GM18519 (cell line): ENCODE data around the gene KIFAP3.
"Not testable (repeated sequence)": the region's sequence is repeated elsewhere in the genome, so short reads cannot be mapped to it uniquely, and the experiment has no call there.

Source experiments
- ATAC-seq: cut with Tn5 transposase; IDR thresholded peaks from one replicate; pipeline ENCODE4 v1.9.1; 2021; ENCODE audit warnings: mild to moderate bottlenecking, moderate library complexity; ENCODE audit not compliant: unreplicated experiment, low FRiP score

The KIFAP3 gene

DNA sequence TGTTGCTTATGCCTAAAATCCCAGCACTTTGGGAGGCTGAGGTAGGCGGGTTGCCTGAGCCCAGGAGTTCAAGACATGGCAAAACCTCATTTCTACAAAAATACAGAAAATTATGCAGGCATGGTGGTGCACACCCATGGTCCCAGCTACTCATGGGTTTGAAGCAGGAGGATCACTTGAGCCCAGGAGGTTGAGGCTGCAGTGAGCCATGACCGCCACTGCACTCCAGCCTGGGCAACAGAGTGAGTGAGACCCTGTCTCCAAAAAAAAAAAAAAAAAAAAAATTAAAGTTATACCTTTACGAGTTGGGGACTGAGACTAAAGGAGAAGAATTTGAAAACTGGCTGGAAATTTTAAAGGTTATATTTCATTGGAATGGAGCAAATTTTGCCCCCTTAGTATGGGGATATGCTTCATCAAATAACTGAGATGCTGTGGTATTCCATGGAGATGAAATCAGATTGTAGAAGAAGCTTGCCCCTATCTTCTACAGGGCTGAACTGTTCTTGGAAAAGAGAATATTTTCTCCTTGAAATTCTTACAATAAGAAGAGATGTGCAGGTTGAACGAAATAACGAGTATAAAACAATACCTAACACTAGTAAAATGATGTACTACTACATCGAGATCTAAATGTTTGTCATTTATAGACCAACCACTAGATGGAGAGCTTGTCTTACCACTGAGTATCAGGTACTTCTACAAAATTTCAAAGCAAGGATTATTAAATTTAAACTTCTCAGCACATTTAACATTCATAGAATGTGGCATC, 145.9 kb downstream of the KIFAP3 start:
- peak; percentile 48 for ATAC-seq

DNA sequence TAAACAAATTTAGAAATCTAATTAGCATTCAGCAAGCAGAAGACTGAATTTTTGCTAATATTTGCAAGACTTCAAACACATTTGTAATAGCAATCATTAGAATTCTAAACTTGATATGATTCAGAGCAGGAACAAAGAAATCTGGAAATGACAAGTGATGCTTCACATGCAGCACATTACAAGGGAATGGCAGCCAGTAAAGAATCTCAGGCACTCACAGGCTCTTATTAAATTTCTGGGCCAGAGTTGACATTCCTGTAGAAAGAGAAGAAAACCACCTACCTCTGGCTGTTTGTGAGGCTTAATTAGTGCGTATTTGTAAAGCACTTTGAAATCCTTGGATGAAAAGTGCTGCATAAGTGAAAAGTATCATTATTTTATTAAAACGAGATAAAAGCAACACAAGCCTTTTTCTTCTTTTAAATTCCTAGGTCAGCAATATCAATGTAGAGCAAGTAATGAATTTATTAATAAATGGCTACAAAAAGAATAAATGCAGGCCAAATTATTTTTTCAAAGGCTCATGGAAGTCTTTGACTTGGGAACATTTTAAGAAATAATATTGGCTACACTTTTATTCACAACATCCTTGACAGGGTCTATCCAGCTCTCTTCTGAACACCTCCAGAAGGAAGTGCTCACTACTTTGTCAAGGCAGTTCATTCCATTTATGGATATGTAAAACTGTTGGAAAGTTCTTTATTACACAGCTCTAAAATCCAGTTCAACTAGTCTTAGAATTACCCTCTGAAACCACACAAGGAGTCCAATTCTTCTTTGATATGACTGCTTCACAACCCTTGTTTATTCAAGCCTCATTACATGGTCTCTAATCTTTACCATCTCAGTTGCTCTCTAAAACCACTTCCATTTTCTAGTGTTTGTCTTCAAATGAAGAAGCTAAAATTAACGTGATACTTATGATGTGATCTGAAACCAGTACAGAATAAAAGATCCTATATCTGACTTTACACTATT, 148.7 kb downstream of the KIFAP3 start:
- ATAC-seq = peak; percentile 78

DNA sequence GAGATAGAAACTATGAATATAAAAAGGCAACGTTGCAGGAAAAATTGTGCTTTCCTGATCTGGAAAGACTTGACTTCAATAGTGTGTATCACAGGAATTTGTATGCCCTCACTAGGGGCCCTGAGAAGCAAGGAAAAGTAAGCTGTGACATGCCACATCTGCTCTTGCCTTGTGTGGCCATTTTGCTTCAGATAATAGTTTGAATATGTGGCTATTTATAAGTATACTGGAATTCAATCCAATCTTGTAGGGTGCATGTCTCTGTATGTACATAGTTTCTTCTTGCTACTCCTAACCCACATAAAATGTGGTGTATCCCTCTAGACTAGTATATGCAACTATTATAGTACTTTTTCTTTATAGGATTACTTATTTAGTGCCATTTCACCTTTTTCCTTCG, 149.7 kb downstream of the KIFAP3 start:
- no peak for ATAC-seq

DNA sequence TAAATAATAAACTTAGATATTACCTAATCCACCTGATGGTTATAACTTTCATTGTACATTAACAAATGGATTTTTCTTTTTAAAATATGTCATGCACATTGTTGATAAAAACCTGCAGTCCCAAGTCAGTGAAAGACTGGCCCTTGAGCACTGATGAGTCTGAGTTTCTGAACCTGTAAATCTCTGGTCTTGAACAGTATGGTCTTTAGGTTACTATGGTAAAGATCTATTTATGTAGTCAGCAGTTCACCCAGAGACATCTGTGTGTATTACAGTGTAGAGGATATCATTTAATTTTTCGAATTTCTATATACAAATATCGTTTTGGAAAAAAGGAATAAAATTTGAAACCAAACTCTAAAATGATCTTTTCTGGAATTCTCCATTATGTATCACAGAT, 150.4 kb downstream of the KIFAP3 start:
- no peak for ATAC-seq

DNA sequence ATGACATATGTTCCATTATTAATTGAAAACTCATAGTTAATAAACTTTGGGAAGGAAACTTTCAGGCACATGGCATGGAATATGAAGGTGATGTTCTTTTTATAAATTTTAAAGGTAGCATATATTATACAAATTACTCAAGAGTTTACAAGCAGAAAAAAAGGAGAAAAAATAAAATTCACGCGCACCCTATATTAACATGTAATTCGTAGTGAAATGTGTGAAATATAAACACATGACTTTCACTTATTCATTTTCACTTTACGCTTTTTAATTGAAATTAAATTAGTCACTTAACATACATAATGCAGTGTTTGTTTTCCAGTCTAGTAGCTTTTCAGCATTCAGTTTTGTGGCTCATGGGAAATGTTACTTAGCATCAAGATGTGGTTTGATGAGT, 153.4 kb downstream of the KIFAP3 start:
- no peak for ATAC-seq

DNA sequence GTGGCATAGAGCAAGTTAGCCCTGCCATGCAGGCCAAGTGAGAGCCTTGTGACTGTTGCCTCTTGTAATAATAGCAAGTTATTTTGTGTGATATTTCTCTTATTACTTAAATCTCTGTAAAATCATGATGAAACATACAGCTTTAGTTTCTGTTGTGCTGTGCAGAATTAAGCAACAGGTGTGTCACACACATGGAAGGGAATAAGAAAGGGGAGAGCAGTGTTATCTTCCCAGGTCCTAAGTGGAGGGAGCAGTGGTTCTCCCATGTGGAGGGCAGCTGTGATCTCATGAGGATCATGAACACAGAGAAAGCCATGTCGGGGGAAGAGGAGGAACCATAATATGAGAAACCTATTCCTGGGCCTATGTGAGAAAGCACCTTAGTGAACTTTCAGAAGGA, 155.6 kb downstream of the KIFAP3 start:
- ATAC-seq = no peak

DNA sequence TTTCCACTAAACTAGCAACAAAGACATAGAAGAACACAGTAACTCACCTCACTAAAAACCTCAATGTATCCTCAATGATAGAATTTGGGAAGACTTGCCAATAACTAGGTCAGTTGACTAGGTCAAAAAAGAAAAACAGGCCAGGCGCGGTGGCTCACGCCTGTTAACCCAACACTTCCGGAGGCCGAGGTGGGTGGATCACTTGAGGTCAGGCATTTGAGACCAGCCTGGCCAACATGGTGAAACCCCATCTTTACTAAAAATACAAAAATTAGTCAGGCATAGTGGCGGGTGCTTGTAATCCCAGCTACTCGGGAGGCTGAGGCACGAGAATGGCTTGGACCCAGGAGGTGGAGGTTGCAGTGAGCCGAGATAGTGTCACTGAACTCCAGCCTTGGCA, 156.3 kb downstream of the KIFAP3 start:
- not testable (repeated sequence) for ATAC-seq

DNA sequence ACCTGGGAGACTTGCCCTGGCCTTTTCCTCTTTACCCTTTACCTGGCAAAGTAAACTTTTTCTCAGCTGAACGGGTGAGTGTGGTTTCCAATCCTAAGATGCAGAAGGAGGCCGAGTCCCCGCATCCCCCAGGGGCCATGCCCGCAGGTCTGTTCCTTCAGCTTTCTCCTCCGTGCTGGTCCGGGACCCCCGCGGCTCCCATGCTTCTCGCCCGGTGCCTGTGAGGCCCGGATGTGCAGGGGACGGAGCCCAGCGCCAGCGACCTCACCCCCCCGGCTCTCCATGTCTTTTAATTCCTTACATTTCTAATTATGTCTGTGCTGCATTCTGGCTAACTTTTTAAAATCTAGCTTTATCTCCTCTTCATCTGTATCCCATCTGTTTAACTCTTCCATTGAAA, 159.3 kb downstream of the KIFAP3 start:
- no peak for ATAC-seq

DNA sequence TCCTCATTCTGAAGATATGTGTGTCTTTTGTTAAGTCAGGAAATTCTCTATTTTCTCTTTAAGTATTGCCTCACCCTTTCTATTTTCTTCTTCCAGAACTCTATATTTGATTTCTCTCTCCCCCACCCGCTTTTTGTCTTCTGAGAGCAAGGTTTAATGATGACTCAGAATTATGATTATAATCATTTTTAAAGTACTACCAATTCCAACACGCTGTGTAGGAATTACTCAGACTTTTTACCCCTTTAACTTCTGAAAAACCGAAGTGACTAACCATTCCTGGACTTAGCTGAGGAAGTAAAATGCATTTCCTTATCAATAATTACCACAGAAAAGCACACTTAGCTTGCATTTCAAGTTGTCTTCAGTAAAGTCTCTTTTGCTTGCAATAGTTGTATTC, 160.0 kb downstream of the KIFAP3 start:
- ATAC-seq = no peak

DNA sequence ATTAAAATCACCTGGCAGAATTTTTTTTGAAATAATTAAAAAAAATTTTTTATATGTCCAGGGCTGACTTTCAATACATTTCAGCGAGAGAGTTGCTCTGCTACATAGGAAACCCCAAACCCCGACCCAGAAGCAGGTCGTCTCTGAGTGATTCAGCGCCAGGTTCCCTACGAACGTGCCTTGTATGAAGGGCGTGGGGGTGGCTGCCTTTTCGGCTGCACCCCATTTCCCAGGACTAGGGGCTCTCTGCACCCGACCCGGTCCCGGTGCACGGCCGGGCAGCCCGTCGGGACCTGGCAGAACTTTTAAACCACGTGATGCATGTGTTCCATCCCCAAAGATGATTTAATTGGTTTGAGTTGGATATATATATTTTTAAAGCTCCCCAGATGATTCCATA, 165.0 kb downstream of the KIFAP3 start:
- ATAC-seq = no peak

DNA sequence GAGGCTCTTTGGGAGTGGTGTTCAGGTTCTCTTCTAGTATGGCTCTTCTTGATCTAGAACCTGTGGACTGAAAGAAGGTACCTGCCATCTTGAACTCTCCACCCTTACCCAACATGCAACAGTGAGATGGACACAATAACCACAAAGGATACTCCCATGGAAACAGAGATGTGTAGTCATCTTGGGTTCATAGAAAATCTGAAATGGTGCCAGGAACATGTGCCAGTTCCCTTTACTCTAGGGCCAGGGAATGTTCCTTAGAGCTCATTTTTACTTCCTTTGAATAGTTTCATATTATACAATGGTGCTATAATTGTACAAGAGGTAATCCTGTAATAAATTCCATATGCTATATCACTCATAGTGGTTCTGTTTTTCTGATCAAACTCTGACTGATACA, 167.6 kb downstream of the KIFAP3 start:
- ATAC-seq = no peak

DNA sequence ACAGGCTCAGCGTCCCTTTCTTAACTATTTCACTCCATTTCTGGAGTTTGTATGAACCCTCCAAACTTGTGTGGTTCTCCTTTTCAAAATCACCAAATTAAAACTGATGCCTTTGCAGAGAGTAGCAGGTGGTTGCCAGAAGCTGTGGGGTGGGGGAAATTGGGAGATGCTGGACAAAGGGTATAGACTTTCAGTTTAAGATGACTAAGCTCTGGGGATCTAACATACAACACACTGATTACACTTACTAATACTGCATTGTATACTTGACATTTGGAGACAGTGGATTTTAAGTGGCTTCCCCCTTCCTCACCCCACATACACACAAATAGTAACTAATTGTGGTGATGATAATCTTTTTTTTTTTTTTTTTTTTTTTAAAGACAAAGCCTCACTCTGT, 169.7 kb downstream of the KIFAP3 start:
- no peak for ATAC-seq

DNA sequence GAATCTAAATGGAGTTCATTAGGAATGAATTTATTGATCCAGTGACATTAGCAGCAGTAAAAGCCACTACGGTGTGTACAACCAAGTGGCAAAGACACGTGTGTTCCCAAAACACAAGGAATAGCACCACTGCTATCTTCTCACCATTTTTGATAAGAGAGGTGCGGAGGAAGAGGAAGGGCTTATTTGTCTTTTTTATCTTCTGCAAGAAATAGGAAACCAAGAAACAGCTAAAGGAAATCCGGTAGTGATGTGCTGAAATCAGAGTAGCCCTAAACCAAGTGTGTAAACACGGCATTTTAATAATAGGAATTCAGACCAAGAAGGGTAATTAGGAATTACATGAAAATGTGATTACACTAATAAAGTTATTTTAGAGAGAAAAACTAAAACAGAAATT, 171.7 kb downstream of the KIFAP3 start:
- ATAC-seq = no peak

DNA sequence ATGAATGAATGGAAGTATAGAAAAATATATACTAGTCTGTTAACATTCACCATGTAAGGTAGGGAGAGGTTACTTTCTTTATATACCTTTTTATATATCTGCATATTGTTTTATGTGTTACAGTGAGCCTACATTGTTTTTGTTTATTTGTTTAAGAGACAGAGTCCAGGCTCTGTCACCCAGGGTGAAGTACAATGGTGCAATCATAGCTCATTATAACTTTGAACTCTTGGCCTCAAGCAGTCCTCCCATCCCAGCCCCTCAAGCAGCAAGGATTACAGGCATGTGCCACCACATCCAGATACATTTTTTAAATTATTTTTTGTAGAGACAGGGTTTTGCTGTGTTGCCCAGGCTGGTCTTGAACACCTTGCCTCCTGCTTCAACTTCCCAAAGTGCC, 173.4 kb downstream of the KIFAP3 start:
- ATAC-seq = no peak

DNA sequence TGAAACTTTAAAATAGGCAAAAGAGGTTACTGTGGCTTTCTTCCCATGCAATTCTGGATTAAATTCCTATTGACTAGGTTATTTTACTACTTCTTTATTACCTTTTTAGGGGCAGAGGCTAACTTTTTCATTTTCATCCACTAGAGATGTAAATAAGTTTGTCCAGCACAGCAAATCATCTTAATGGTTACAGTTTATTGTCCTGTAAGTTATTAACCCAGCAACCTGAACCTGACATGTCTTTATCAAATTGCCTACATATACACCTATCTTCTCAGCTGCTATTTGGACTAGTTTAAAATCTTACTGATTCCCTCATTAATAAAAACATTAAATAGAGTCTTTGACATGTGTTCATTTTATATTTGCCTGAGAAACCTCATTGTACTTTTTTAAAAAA, 173.9 kb downstream of the KIFAP3 start:
- no peak for ATAC-seq

DNA sequence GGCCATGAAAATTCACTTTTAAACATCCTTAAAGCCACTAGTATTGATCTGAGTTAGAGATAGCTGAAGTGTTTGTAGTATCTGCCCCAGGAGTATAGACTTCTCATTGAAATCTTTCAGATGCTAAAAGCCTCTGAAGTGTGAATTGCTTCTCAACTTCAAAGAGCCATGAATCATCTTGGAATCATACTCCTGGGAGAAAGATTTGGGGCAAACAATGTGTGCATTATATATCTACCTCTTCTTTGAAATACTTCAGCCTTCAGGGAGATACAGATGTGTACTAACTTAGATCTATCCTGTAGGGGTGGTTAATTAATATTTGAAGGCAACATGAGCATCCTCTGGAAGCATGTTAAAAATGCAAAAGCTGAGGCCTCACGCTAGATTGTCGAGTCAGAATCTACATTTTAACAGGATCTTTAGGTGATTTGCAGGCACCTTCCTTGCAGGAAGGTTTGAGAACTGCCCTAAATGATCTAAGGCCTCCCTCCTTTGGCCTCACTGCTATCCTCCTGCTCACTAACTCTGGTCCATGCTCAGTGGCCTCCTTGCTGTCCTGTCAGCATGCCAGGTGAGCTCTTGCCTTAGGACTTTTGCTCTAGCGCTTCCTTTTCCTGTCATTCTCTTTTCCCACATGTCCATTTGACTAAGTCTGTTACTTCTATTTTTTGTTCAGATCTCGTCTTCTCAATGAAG, 174.8 kb downstream of the KIFAP3 start:
- ATAC-seq = no peak

DNA sequence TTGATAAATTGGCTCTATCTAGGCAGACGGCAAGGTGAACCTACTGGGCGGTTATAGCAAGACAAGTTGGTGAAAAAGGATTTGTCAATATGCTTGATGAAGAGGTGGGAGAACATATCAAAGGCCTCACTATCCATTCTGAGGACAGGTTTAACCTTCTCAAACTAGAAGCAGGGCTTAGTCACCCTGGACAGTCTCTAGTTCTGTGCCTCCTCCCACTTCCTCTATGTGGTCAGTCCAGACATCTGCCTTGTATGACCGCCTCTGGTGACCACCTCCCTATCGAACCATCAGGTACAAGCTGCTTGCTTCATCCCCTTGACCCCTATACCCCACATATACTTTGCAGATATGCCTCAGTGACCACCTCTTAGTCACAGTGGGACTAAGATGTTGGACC, 178.5 kb downstream of the KIFAP3 start:
- ATAC-seq = no peak

DNA sequence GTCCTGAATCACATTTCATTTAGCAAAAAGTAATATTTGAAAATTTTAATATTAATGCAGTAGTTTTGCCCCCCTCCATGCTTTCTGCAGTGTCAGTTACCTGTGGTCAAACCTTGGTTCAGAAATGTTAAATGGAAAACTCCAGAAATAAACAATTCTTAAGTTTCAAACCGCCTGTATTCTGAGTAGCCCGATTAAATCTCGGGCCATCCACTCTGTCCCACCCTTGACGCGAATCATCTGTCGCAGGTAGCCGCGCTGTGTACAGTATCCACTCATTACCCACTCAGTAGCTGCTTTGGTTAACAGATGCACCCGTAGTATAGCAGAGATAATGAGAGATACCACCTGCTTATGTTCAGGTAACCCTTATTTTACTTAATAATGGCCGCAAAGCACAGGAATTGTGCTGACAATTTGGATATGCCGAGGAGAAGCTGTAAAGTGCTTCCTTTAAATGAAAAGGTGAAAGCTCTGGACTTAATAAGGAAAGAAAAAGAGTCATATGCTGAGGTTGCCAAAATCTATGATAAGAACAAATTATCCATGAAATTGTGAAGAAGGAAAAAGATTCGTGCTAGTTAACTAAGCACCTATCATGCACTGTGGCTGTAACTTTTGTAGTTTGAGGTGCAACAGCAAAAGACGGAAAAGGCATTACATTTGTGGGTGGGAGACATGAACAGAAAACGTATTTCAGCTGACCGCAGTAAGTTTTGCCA, 179.9 kb downstream of the KIFAP3 start:
- ATAC-seq = no peak

DNA sequence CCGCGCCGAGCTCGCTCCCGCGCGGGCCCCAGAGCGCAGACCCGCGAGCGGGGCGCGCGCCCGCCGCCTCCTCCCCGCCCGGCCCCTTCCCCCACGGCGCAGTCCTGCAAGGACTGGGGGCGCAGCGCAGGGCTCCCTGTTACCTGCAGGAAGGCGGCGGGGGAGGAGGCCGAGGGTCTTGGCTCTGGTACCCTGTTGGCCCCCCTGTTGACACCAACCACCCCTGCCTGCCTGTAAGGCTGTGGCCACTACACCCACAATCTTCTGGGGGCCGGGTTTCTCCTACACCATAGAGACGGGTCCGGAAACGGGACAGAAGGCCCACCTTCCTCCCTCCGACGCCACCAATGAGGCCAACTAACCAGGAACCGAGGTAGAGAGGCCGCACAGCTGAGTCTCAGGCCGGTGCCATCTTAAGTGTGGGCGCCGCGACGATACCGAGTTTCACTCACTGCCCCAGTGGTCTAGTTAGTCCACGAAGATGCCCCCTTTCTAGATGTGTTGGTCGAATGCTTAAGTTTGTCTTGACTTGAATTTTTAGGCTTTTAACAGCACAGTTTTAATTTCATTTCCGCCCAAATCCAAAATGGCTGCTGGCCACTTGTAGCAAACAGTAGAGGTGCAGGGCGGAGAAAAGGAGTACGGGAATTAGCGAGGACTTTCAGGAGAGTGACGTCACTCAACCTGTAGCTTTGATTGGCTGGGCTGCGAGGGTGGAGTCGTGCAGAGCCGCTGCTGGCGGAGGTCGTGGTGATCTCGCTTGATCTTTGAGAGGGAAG, 180.7 kb downstream of the KIFAP3 start, which contains the start of gene SCYL3:
Gene SCYL3 (minus strand): TSS at position 252 of the 779 bp plus-strand sequence. CDS start 5,056 bp downstream, outside the sequence.
- peak; percentile 63 for ATAC-seq
